Measurements from ENCODE around the gene EPB41L4A.
A peak's percentile ranks its signal among the peaks of the same experiment; 100 is the strongest.

The EPB41L4A gene

GRCh38 chr5:112202694-112203093, 216.4 kb downstream of the EPB41L4A start:
- no peak for DNase-seq

- DNase-seq: no peak
Measured at GRCh38 chr5:112201141-112201540, 217.9 kb downstream of the EPB41L4A start.

GRCh38 chr5:112200131-112200530, 218.9 kb downstream of the EPB41L4A start:
- no peak for DNase-seq

- no peak for DNase-seq
Measured at GRCh38 chr5:112196584-112196983, 222.5 kb downstream of the EPB41L4A start.

- DNase-seq: no peak
Measured at GRCh38 chr5:112195924-112196323, 223.2 kb downstream of the EPB41L4A start.

- no peak for DNase-seq
Measured at GRCh38 chr5:112192866-112193265, 226.2 kb downstream of the EPB41L4A start.

- no peak for DNase-seq
Measured at GRCh38 chr5:112192072-112192471, 227.0 kb downstream of the EPB41L4A start.

GRCh38 chr5:112189391-112189790, 229.7 kb downstream of the EPB41L4A start:
- no peak for DNase-seq

GRCh38 chr5:112186401-112186990, 232.6 kb downstream of the EPB41L4A start:
- no peak for DNase-seq

- no peak for DNase-seq
Measured at GRCh38 chr5:112183874-112184273, 235.2 kb downstream of the EPB41L4A start.

- DNase-seq: no peak
Measured at GRCh38 chr5:112183103-112183711, 235.9 kb downstream of the EPB41L4A start.

- DNase-seq: no peak
Measured at GRCh38 chr5:112179290-112179689, 239.8 kb downstream of the EPB41L4A start.

GRCh38 chr5:112174959-112175594, 244.0 kb downstream of the EPB41L4A start:
- peak; percentile 6 for DNase-seq

- DNase-seq: no peak
Measured at GRCh38 chr5:112165897-112166737, 253.0 kb downstream of the EPB41L4A start.

GRCh38 chr5:112165399-112165798, 253.7 kb downstream of the EPB41L4A start:
- DNase-seq: no peak

- no peak for DNase-seq
Measured at GRCh38 chr5:112163435-112163834, 255.6 kb downstream of the EPB41L4A start.

GRCh38 chr5:112161392-112161748, 257.7 kb downstream of the EPB41L4A start:
- no peak for DNase-seq

- DNase-seq: no peak
Measured at GRCh38 chr5:112160652-112161391, 258.3 kb downstream of the EPB41L4A start.

GRCh38 chr5:112159435-112159834, 259.6 kb downstream of the EPB41L4A start:
- no peak for DNase-seq

GRCh38 chr5:112156211-112156610, 262.9 kb downstream of the EPB41L4A start:
- no peak for DNase-seq

GRCh38 chr5:112154940-112155686, 264.0 kb downstream of the EPB41L4A start:
- no peak for DNase-seq

- no peak for DNase-seq
Measured at GRCh38 chr5:112149727-112150126, 269.4 kb downstream of the EPB41L4A start.

Data from NCI-H510A (cell line).